ENCODE data around the gene RNASEH1. TPM values are rescaled to one million over a fixed set of nuclear protein-coding genes. Genes with fewer than 3 reads are reported as not detected.

The RNASEH1 gene
- total RNA-seq, 6 donors from 2014 or later, result 17.1 to 19.5 (median 18.0) TPM

DNA sequence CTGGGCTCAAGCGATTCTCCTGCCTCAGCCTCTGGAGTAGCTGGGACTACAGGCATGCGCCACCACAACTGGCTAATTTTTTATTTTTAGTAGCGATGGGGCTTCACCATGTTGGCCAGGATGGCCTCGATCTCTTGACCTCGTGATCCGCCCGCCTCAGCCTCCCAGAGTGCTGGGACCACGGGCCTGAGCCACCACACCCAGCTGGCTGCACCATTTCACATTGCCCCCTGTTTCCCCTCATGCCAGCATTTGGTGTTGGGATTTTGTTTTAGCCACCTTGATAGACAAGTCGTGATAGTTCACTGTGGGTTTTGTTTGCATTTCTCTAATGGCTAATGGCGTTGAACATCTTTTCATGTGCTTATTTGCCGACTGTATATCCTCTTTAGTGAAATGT, 31.0 kb upstream of the RNASEH1 start:
- H3K27ac ChIP-seq, result no peak overlapping the region
- TF ChIP-seq, protein P1, sequence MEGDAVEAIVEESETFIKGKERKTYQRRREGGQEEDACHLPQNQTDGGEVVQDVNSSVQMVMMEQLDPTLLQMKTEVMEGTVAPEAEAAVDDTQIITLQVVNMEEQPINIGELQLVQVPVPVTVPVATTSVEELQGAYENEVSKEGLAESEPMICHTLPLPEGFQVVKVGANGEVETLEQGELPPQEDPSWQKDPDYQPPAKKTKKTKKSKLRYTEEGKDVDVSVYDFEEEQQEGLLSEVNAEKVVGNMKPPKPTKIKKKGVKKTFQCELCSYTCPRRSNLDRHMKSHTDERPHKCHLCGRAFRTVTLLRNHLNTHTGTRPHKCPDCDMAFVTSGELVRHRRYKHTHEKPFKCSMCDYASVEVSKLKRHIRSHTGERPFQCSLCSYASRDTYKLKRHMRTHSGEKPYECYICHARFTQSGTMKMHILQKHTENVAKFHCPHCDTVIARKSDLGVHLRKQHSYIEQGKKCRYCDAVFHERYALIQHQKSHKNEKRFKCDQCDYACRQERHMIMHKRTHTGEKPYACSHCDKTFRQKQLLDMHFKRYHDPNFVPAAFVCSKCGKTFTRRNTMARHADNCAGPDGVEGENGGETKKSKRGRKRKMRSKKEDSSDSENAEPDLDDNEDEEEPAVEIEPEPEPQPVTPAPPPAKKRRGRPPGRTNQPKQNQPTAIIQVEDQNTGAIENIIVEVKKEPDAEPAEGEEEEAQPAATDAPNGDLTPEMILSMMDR (IDR thresholded peaks at IDR 0.05), result no peak
- TF ChIP-seq EP300 (IDR thresholded peaks at IDR 0.05), result no peak
- TF ChIP-seq POLR2AphosphoS5 (IDR thresholded peaks at IDR 0.05), result no peak
- TF ChIP-seq POLR2A (IDR thresholded peaks at IDR 0.05), result no peak
- peaks cover 0 to 2% (median 0%) of the 10 kb centered on the region in 4 donors for H3K36me3 ChIP-seq
- no peaks in the 10 kb centered on the region for H3K9me3 ChIP-seq
- no peak for DNase-seq
- H3K4me3 ChIP-seq, result no peak overlapping the region
- no peak for ATAC-seq (ENCODE audit: low FRiP score in 2 of 2)
- no peaks in the 10 kb centered on the region for H3K27me3 ChIP-seq
- peaks cover 0 to 11% (median 4%) of the 10 kb centered on the region in 4 donors for H3K4me1 ChIP-seq
- 93 to 96% methylated on average over 11 of the region's 11 CpGs for WGBS, 2 donors

DNA sequence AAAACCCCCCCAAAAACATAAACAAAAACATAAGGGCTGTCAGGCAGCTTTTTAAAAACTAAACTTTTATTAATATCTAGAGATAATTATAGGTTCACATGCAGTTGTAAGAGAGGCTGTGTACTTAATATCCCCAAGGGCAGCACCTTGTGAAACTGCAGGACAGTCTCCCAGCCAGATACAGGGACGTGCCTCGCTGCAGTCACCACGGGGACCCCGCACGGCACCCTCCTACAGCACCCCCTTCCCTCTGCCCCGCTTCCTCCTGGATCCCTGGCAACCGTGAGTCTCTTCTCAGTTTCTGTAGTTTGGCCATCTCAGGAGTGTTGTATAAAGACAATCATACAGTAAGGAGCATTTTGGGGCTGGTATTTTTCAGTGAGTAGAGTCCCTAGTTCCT, 30.0 kb upstream of the RNASEH1 start:
- peaks cover 0 to 11% (median 4%) of the 10 kb centered on the region in 4 donors for H3K4me1 ChIP-seq

DNA sequence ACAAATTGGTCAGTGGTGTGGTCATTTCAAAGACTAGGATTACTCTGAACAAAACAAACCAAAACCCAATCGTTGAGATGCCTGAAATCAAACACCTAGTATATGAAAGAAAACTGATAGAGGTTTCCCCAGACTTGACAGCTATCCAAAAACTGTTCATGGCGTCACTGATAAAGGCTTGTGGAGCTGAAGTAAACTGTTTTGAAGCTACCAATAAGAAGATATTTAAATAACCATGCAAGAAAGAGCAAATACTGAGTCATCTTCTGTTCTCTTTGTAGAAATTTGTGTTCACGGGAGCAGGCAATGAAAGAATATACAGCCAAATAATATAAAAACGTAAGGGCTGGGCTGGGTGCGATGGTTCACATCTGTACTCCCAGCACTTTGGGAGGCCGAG, 29.3 kb upstream of the RNASEH1 start:
- TF ChIP-seq, protein P1 (IDR thresholded peaks at IDR 0.05), result no peak
- TF ChIP-seq POLR2AphosphoS5 (IDR thresholded peaks at IDR 0.05) (no peak), EP300 (IDR thresholded peaks at IDR 0.05) (no peak), POLR2A (IDR thresholded peaks at IDR 0.05) (no peak)
- H3K27ac ChIP-seq, result no peak overlapping the region
- peaks cover 0 to 19% (median 3%) of the 10 kb centered on the region in 4 donors for H3K36me3 ChIP-seq
- no peak overlapping the region for H3K4me3 ChIP-seq
- H3K27me3 ChIP-seq, result no peaks in the 10 kb centered on the region
- no peak for ATAC-seq (ENCODE audit: low FRiP score in 2 of 2)
- 83 to 88% methylated on average over 6 of the region's 6 CpGs for WGBS, 2 donors
- no peak for DNase-seq
- H3K4me1 ChIP-seq, result peaks cover 0 to 11% (median 4%) of the 10 kb centered on the region in 4 donors
- no peaks in the 10 kb centered on the region for H3K9me3 ChIP-seq

More for the DNA sequence above, 30.0 kb upstream of the RNASEH1 start:
- no peaks in the 10 kb centered on the region for H3K9me3 ChIP-seq
- whole genome bisulfite sequencing, 2 donors, result 88 to 96% methylated on average over 7 of the region's 7 CpGs
- ATAC-seq (ENCODE audit: low FRiP score in 2 of 2) (peak in 1 of 2 donors; percentile 63), DNase-seq (peak in 1 of 2 donors; percentile 38)
- H3K27me3 ChIP-seq, result no peaks in the 10 kb centered on the region
- H3K36me3 ChIP-seq, result peaks cover 0 to 12% (median 0%) of the 10 kb centered on the region in 4 donors
- no peak overlapping the region for H3K27ac ChIP-seq
- TF ChIP-seq POLR2A (IDR thresholded peaks at IDR 0.05) (no peak), POLR2AphosphoS5 (IDR thresholded peaks at IDR 0.05) (no peak), EP300 (IDR thresholded peaks at IDR 0.05) (no peak)
- H3K4me3 ChIP-seq, result no peak overlapping the region

DNA sequence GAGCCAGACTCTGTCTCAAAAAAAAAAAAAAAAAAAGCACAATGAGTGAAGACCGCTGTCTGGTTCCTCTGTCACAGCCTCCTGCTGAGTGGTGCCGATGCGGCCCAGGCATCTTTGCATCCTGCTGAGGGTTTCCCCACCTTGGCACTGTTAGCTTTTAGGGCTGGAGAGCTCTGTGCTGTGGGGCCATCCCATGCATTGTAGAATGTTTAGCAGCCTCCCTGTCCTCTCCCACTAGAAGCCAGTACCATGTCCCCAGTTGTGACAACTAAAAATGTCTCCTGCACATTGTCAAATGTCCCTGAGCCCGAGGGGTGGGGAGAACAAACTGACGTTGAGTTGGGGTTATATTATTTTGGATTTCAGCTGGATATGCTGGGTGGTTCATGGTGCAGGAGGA, 28.9 kb upstream of the RNASEH1 start:
- DNase-seq, result no peak
- WGBS, 2 donors, result 88 to 95% methylated on average over 5 of the region's 5 CpGs
- no peaks in the 10 kb centered on the region for H3K9me3 ChIP-seq

DNA sequence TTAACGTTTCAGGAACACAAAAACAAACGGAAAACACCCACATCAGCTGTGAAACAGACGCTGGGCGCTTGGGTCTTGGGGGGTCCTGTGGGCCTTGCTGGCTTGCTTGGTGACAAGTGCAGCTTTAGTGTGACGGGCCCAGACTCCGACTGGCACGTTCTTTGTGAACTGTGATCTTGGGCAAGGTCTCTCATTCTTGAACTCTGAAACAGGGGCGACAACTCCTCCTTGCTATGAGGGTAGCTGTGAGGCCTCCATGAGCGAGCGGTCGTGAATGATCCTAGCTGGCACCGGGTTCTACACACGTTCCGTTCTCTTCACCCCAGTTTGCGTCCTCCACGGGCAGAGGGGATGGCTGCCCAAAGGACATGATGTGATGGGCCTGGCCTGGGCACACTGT, 28.1 kb upstream of the RNASEH1 start:
- no peak for TF ChIP-seq EP300 (IDR thresholded peaks at IDR 0.05)
- TF ChIP-seq, protein P1 (IDR thresholded peaks at IDR 0.05), result no peak
- TF ChIP-seq POLR2AphosphoS5 (IDR thresholded peaks at IDR 0.05), result no peak
- TF ChIP-seq POLR2A (IDR thresholded peaks at IDR 0.05), result no peak
- Histone ChIP-seq H3K36me3 (peaks cover 0 to 31% (median 12%) of the 10 kb centered on the region in 4 donors), H3K4me1 (peaks cover 0 to 11% (median 4%) of the 10 kb centered on the region in 4 donors), H3K27ac (peak overlapping the region; percentile 52 to 82 (median 68)), H3K27me3 (no peaks in the 10 kb centered on the region), H3K9me3 (no peaks in the 10 kb centered on the region), H3K4me3 (no peak overlapping the region)
- DNase-seq, result no peak
- WGBS, 2 donors, result 87 to 88% methylated on average over 16 of the region's 16 CpGs
- no peak for ATAC-seq (ENCODE audit: low FRiP score in 2 of 2)

More for the DNA sequence above, 28.9 kb upstream of the RNASEH1 start:
- H3K27me3 ChIP-seq, result no peaks in the 10 kb centered on the region
- H3K36me3 ChIP-seq, result peaks cover 0 to 23% (median 5%) of the 10 kb centered on the region in 4 donors
- H3K4me3 ChIP-seq, result no peak overlapping the region
- H3K4me1 ChIP-seq, result peaks cover 0 to 11% (median 4%) of the 10 kb centered on the region in 4 donors
- peak overlapping the region in 1 of 4 donors; percentile 17 for H3K27ac ChIP-seq
- TF ChIP-seq POLR2A (IDR thresholded peaks at IDR 0.05) (no peak), EP300 (IDR thresholded peaks at IDR 0.05) (no peak), POLR2AphosphoS5 (IDR thresholded peaks at IDR 0.05) (no peak)
- TF ChIP-seq, protein P1 (IDR thresholded peaks at IDR 0.05), result no peak
- no peak for ATAC-seq (ENCODE audit: low FRiP score in 2 of 2)
